ENCODE data around the gene OR51I2.

- TF ChIP-seq EZH2 (IDR thresholded peaks at IDR 0.05) (no peak), CTCF (IDR thresholded peaks at IDR 0.05) (no peak)
Observed at GRCh38 chr11:5423131-5423530, 26.0 kb upstream of the OR51I2 start.
